Erythroblast (primary cell): ENCODE data around the gene MAP3K4.

ENCODE experiments used
- GATA1 ChIP-seq: IDR thresholded peaks from 2 replicates; pipeline ENCODE4 v1.6.1; 2011; ENCODE audit warnings: low read depth, mild to moderate bottlenecking, control low read depth, low read length, moderate library complexity
- POLR2A ChIP-seq: IDR thresholded peaks from 2 replicates; pipeline ENCODE4 v1.6.1; 2011; ENCODE audit warnings: mild to moderate bottlenecking, low read length

- TF ChIP-seq POLR2A (no peak), GATA1 (no peak)
These were observed 12.4 kb upstream of the MAP3K4 start for GRCh38 chr6:160979061-160979708.
